Uterus (tissue), 2 donors: ENCODE data around the gene ATP9B.

Experiments
- POLR2A ChIP-seq, 2 donors: fragments of 450-650 bp; IDR thresholded peaks; one replicate each; pipeline ENCODE4 v1.6.1; 2016; ENCODE audit warnings: antibody characterized with exemption in 2 of 2, mild to moderate bottlenecking in 1 of 2, moderate library complexity in 1 of 2
- TF ChIP-seq, protein P1 (sequence below), 4 experiments: fragments of 200-600 bp in 2 of 4; fragments of 450-650 bp in 2 of 4; sonication (generic) in 2 of 4; IDR thresholded peaks; one replicate each; pipeline ENCODE4 v1.5.1; 2016 to 2019; ENCODE audit warnings: antibody characterized with exemption in 4 of 4, mild to moderate bottlenecking in 2 of 4, moderate library complexity in 1 of 4

DNA sequence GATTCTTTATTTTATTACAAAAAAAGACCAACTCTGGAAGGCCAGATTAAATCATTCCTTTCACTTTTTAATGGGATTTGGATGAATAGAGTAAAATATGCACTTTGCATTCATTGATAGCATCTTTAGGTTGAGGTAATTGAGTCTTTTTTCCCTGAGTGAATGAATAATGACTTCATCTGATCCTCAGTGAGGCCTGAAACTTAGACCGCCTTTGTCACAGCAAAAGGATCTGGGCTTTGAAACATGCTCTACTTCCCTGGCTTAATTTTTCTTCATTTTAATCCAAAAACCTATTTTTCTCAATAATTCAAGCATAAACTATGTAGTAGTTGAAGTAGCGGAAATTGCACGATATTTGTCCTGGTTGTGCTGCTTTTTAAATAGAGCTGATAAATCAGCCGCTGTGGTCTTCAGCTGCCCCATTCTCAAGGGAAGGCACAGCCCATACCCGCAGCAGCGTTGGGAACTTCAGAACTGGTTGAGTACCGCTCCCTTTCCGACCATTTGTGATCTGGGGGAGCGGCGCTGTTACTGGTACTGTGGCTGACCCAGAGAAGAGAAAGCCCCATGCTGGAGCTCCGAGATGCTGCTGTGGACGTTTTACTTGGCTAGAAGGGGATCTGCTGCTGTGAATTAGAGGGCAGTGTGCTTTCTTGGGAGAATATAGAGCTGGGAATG lies 181.2 kb downstream of the ATP9B start:
- TF ChIP-seq, protein P1, sequence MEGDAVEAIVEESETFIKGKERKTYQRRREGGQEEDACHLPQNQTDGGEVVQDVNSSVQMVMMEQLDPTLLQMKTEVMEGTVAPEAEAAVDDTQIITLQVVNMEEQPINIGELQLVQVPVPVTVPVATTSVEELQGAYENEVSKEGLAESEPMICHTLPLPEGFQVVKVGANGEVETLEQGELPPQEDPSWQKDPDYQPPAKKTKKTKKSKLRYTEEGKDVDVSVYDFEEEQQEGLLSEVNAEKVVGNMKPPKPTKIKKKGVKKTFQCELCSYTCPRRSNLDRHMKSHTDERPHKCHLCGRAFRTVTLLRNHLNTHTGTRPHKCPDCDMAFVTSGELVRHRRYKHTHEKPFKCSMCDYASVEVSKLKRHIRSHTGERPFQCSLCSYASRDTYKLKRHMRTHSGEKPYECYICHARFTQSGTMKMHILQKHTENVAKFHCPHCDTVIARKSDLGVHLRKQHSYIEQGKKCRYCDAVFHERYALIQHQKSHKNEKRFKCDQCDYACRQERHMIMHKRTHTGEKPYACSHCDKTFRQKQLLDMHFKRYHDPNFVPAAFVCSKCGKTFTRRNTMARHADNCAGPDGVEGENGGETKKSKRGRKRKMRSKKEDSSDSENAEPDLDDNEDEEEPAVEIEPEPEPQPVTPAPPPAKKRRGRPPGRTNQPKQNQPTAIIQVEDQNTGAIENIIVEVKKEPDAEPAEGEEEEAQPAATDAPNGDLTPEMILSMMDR (IDR thresholded peaks at IDR 0.05), result no peak
- TF ChIP-seq POLR2A (IDR thresholded peaks at IDR 0.05), result no peak
